ENCODE data around the gene WDR1. TPM values are rescaled to one million over a fixed set of nuclear protein-coding genes. Genes with fewer than 3 reads are reported as not detected.

WDR1 gene
- polyA plus RNA-seq, 1 of the 3 experiments (the other 2 are of a cell fraction): 310 TPM

GRCh38 chr4:10140866-10141759 lies 24.5 kb upstream of the WDR1 start:
- POLR2A ChIA-PET: interaction anchor here (0.9 kb wide), 1 partner anchor 24 kb away, joined by 3 read pairs; no protein-coding TSS in a partner anchor
- 10% methylated on average over 8 of the region's 10 CpGs for WGBS (ENCODE audit: low lambda C conversion rate)
- H2AFZ ChIP-seq (ENCODE audit: low read depth): no peak overlapping the region

More at GRCh38 chr4:10140866-10141759, 24.5 kb upstream of the WDR1 start:
- no peak overlapping the region for H3K9ac ChIP-seq
- TF ChIP-seq SIN3A (IDR thresholded peaks at IDR 0.05; ENCODE audit: borderline replicate concordance, low read depth, low read length) (no peak), PBX3 (IDR thresholded peaks at IDR 0.05) (no peak), REST (IDR thresholded peaks at IDR 0.05; ENCODE audit: low read depth, low read length) (no peak), YY1 (IDR thresholded peaks at IDR 0.05; ENCODE audit: low read depth) (no peak), CTCF (IDR thresholded peaks at IDR 0.05) (no peak), POLR2AphosphoS5 (IDR thresholded peaks at IDR 0.05; ENCODE audit: low read depth, low read length) (no peak), MXI1 (IDR thresholded peaks at IDR 0.05; ENCODE audit: low read depth, low read length) (no peak), RXRA (IDR thresholded peaks at IDR 0.05; ENCODE audit: borderline replicate concordance, low read depth) (no peak), SMC3 (IDR thresholded peaks at IDR 0.05; ENCODE audit: low read depth, low read length) (no peak), TEAD4 (IDR thresholded peaks at IDR 0.05; ENCODE audit: borderline replicate concordance, insufficient read depth) (no peak), TAF1 (IDR thresholded peaks at IDR 0.05; ENCODE audit: borderline replicate concordance, low read depth, low read length) (no peak), EZH2phosphoT487 (IDR thresholded peaks at IDR 0.05; ENCODE audit: borderline replicate concordance, low read depth) (no peak), JUND (IDR thresholded peaks at IDR 0.05) (no peak), IRF3 (IDR thresholded peaks at IDR 0.05; ENCODE audit: low read depth, low read length) (no peak), ZBTB33 (IDR thresholded peaks at IDR 0.05; ENCODE audit: borderline replicate concordance, low read depth) (no peak), USF1 (IDR thresholded peaks at IDR 0.05; ENCODE audit: borderline replicate concordance, low read depth) (no peak), NFIC (IDR thresholded peaks at IDR 0.05; ENCODE audit: borderline replicate concordance) (no peak), CHD2 (IDR thresholded peaks at IDR 0.05; ENCODE audit: low read length, partially characterized antibody) (no peak)
- H3K4me2 ChIP-seq: no peak overlapping the region
- H3F3A ChIP-seq (replicated peaks; ENCODE audit: insufficient read depth): no peaks in the 10 kb centered on the region
- no peaks in the 10 kb centered on the region for H3K79me2 ChIP-seq (ENCODE audit: insufficient read depth)
- no peak overlapping the region for H3K4me3 ChIP-seq (ENCODE audit: low read depth in 2 of 2, low read length in 1 of 2)
- no peaks in the 10 kb centered on the region for H3K9me2 ChIP-seq
- no peak for DNase-seq
- H3K9me3 ChIP-seq: no peaks in the 10 kb centered on the region
- CTCF ChIA-PET: interaction anchor here (0.7 to 1.7 kb wide), 4 partner anchors 11 to 24 kb away, joined by 3 to 11 read pairs (median 4); no protein-coding TSS in a partner anchor
- H3K27ac ChIP-seq (ENCODE audit: low read depth in 2 of 2, low read length in 1 of 2): no peak overlapping the region
- no peaks in the 10 kb centered on the region for H3K36me3 ChIP-seq (replicated peaks in 1 of 2; ENCODE audit: control insufficient read depth in 1 of 2, insufficient read depth in 2 of 2, low read length in 1 of 2)
- H4K20me1 ChIP-seq (ENCODE audit: insufficient read depth): no peaks in the 10 kb centered on the region
- no peaks in the 10 kb centered on the region for H3K4me1 ChIP-seq (ENCODE audit: control insufficient read depth in 1 of 2, insufficient read depth in 2 of 2, low read depth in 1 of 2, low read length in 1 of 2)
- H3K27me3 ChIP-seq (ENCODE audit: insufficient read depth): peaks cover 17% of the 10 kb centered on the region; the same call in 1 of the 2 replicates

Data from SK-N-SH (cell line).